OCI-LY7 (cell line): ENCODE data around the gene MFSD8. TPM values are rescaled to one million over a fixed set of nuclear protein-coding genes. Genes with fewer than 3 reads are reported as not detected.

Source experiments
- BruUV-seq: library from RNA; stranded (reverse); fragments of 400-500 nt; replicated peaks from 2 replicates; lab custom pipeline; 2021; lab: Mats Ljungman, UMichigan
- CTCF ChIA-PET: fragments of 300-600 bp; sonication (Branson Sonifier 250); formaldehyde crosslinking; loops from one replicate; lab custom pipeline; 2022; ENCODE audit warnings: antibody characterized with exemption; ENCODE audit not compliant: unreplicated experiment; lab: Charles Lee
- POLR2A ChIA-PET: fragments of 300-600 bp; sonication (Branson Sonifier 250); formaldehyde crosslinking; loops from one replicate; lab custom pipeline; 2022; ENCODE audit warnings: antibody characterized with exemption; lab: Charles Lee
- DNase-seq: peaks from one replicate; pipeline ENCODE4 v3.0.0-alpha.2; 2015; ENCODE audit warnings: low spot score
- H2AFZ ChIP-seq: fragments of 200-600 bp; sonication (generic), shearing (Covaris generic); 2 replicates; pipeline ENCODE4 v1.6.1; 2014; ENCODE audit warnings: mild to moderate bottlenecking, antibody characterized with exemption, low read length, moderate library complexity
- H3K27ac ChIP-seq: fragments of 200-600 bp; sonication (generic); 2 replicates; pipeline ENCODE4 v1.5.1; 2014; ENCODE audit warnings: mixed run types, low read depth, mild to moderate bottlenecking, moderate library complexity, low read length, inconsistent platforms; ENCODE audit not compliant: poor library complexity, severe bottlenecking
- H3K36me3 ChIP-seq: fragments of 200-600 bp; sonication (generic); 2 replicates; pipeline ENCODE4 v1.6.1; 2014; ENCODE audit warnings: mild to moderate bottlenecking, antibody characterized with exemption, low read length, moderate library complexity, mixed read lengths; ENCODE audit not compliant: insufficient read depth
- H3K4me1 ChIP-seq: fragments of 200-600 bp; sonication (generic); 2 replicates; pipeline ENCODE4 v1.5.1; 2014; ENCODE audit warnings: mild to moderate bottlenecking, low read length; ENCODE audit not compliant: insufficient read depth, poor library complexity, severe bottlenecking
- H3K4me2 ChIP-seq: fragments of 200-600 bp; sonication (generic); 2 replicates; pipeline ENCODE4 v1.6.1; 2014; ENCODE audit warnings: mild to moderate bottlenecking, low read length
- H3K4me3 ChIP-seq: fragments of 200-600 bp; sonication (generic); 2 replicates; pipeline ENCODE4 v1.5.1; 2014; ENCODE audit warnings: mild to moderate bottlenecking, low read depth, low read length; ENCODE audit not compliant: poor library complexity, severe bottlenecking
- H3K79me2 ChIP-seq: fragments of 200-600 bp; sonication (generic); 2 replicates; pipeline ENCODE4 v1.6.1; 2016; ENCODE audit warnings: low read depth, mild to moderate bottlenecking, low read length, moderate library complexity, mixed read lengths; ENCODE audit not compliant: insufficient read depth
- H3K9me2 ChIP-seq: fragments of 200-600 bp; sonication (generic); 2 replicates; pipeline ENCODE4 v1.6.1; 2016; ENCODE audit warnings: mild to moderate bottlenecking, low read length, mixed read lengths; ENCODE audit not compliant: insufficient read depth
- H3K9me3 ChIP-seq: fragments of 200-600 bp; sonication (generic); 2 replicates; pipeline ENCODE4 v1.6.1; 2014; ENCODE audit warnings: mild to moderate bottlenecking, mixed run types, low read length, mixed read lengths
- H4K20me1 ChIP-seq: fragments of 200-600 bp; sonication (generic); 2 replicates; pipeline ENCODE4 v1.6.1; 2014; ENCODE audit warnings: mild to moderate bottlenecking, antibody characterized with exemption, low read length, moderate library complexity, mixed read lengths; ENCODE audit not compliant: insufficient read depth
- CTCF ChIP-seq: fragments of 200-600 bp; sonication (generic); conservative IDR thresholded peaks from 2 replicates; pipeline ENCODE4 v1.5.1; 2014; ENCODE audit warnings: mild to moderate bottlenecking, antibody characterized with exemption, low read length, moderate library complexity, mixed read lengths
- EZH2phosphoT487 ChIP-seq: fragments of 200-600 bp; sonication (generic); IDR thresholded peaks from 2 replicates; pipeline ENCODE4 v1.6.1; 2018; ENCODE audit warnings: low read depth, borderline replicate concordance, mild to moderate bottlenecking, mixed run types, antibody characterized with exemption, low read length, moderate library complexity, mixed read lengths
- intact Hi-C: fragments of 100-400 bp; cut with micrococcal nuclease; formaldehyde crosslinking; loops from one replicate; pipeline ENCODE4 v1.10.0; 2022; ENCODE audit not compliant: unreplicated experiment
- total RNA-seq, 2 experiments: library from RNA; depleted of rRNA in 1 of 2; stranded (reverse); fragments of >200 nt in 1 of 2; shearing (Covaris generic) in 1 of 2; gene quantifications; 2 replicates each; pipeline ENCODE4 v1.2.3, GENCODE V29; 2014 to 2022

Gene MFSD8
- total RNA-seq, 2 experiments from 2014 or later: 15.9 to 19.8 TPM

- no TSS peak for BruUV-seq
- ChIA-PET POLR2A (no interaction called here), CTCF (no interaction called here)
- no peak overlapping the region for H2AFZ ChIP-seq
- DNase-seq: no peak
- H3K4me1 ChIP-seq: no peaks in the 10 kb centered on the region
- intact Hi-C loops: no loop called here
- TF ChIP-seq CTCF (no peak), EZH2phosphoT487 (no peak)
- no peaks in the 10 kb centered on the region for H3K9me3 ChIP-seq
- H3K9me2 ChIP-seq: no peaks in the 10 kb centered on the region
- no peaks in the 10 kb centered on the region for H3K79me2 ChIP-seq
- no peak overlapping the region for H3K4me3 ChIP-seq
- no peak overlapping the region for H3K4me2 ChIP-seq
- no peak overlapping the region for H3K27ac ChIP-seq
- no peaks in the 10 kb centered on the region for H4K20me1 ChIP-seq
- peaks cover 4% of the 10 kb centered on the region; the same call in 1 of the 2 replicates for H3K36me3 ChIP-seq
These were observed 21.0 kb upstream of the MFSD8 start for GRCh38 chr4:127985989-127986388.

DNA sequence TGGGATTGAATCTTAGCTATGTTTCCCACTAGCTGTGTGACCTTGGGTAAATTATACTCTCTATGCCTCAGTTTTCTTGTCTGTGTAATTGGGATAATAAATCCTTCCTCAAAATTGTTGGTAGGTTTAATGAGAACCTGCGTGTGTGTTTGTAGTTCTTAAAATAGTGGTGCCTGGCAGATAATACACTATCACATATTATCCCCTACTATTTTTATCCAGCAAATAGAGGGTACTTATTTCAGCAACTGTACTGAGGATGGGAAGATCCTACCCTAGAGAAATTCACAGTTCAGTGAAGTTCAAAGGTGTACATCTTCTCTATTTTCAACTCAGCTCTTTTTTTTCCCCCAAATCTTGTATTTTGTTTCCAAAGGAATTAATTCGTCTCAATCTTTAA, 17.5 kb upstream of the MFSD8 start:
- Histone ChIP-seq H3K4me3 (no peak overlapping the region), H3K79me2 (no peaks in the 10 kb centered on the region), H3K36me3 (peaks cover 4% of the 10 kb centered on the region), H3K27ac (no peak overlapping the region), H2AFZ (no peak overlapping the region), H4K20me1 (no peaks in the 10 kb centered on the region), H3K4me2 (no peak overlapping the region), H3K9me3 (0 out of 2 replicates have a peak, but pooled peaks cover 4% of the 10 kb centered on the region), H3K4me1 (no peaks in the 10 kb centered on the region), H3K9me2 (no peaks in the 10 kb centered on the region)
- POLR2A ChIA-PET: interaction anchor here (1.1 kb wide), 1 partner anchor 25 kb away, joined by 7 read pairs; no protein-coding TSS in a partner anchor
- no peak for TF ChIP-seq EZH2phosphoT487
- TF ChIP-seq CTCF: no peak
- CTCF ChIA-PET: interaction anchor here (0.5 kb wide), 1 partner anchor 20 kb away, joined by 3 read pairs; no protein-coding TSS in a partner anchor
- intact Hi-C loops: no loop called here
- no peak for DNase-seq
- BruUV-seq: no TSS peak

DNA sequence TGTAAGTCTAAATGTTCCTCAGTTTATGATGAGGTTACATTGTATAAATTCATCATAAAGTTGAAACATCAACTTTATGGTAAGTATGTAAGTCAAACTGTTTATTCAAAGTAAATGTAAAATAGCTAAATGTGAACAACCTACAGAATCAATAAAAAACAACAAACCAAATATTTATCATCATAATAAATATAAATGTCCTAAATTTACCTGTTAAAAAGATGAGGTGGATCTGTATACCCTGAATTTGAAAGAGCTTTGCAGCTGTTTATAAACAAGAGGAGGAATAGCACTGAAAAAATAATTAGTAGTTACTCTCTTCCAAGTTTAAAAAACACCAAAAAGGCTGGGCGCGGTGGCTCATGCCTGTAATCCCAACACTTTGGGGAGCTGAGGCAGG, 14.0 kb upstream of the MFSD8 start:
- TF ChIP-seq EZH2phosphoT487 (no peak), CTCF (no peak)
- intact Hi-C loops: no loop called here
- BruUV-seq: no TSS peak
- H3K9me2 ChIP-seq: no peaks in the 10 kb centered on the region
- ChIA-PET CTCF (no interaction called here), POLR2A (interaction anchor here (0.6 to 0.9 kb wide), 5 partner anchors 9 to 765 kb away, joined by 3 to 4 read pairs (median 3); no protein-coding TSS in a partner anchor)
- no peaks in the 10 kb centered on the region for H4K20me1 ChIP-seq
- H3K27ac ChIP-seq: no peak overlapping the region
- H2AFZ ChIP-seq: no peak overlapping the region
- no peaks in the 10 kb centered on the region for H3K79me2 ChIP-seq
- DNase-seq: no peak
- H3K4me2 ChIP-seq: no peak overlapping the region
- H3K36me3 ChIP-seq: peaks cover 7% of the 10 kb centered on the region
- no peak overlapping the region for H3K4me3 ChIP-seq
- H3K4me1 ChIP-seq: no peaks in the 10 kb centered on the region
- 0 out of 2 replicates have a peak, but pooled peaks cover 4% of the 10 kb centered on the region for H3K9me3 ChIP-seq
